ENCODE data around the gene EPDR1.

Gene EPDR1

GRCh38 chr7:37982423-37982822, 62.0 kb downstream of the EPDR1 start:
- DNase-seq: no peak

- DNase-seq: no peak
Observed at GRCh38 chr7:37984750-37985390, 64.4 kb downstream of the EPDR1 start.

- DNase-seq: no peak
Observed at GRCh38 chr7:37986908-37987330, 66.5 kb downstream of the EPDR1 start.

- DNase-seq: no peak
Observed at GRCh38 chr7:37987732-37988131, 67.3 kb downstream of the EPDR1 start.

- DNase-seq: no peak
Observed at GRCh38 chr7:37988721-37989650, 68.5 kb downstream of the EPDR1 start.

GRCh38 chr7:37990337-37990736, 69.9 kb downstream of the EPDR1 start:
- no peak for DNase-seq

- DNase-seq: no peak
Observed at GRCh38 chr7:37993060-37993501, 72.6 kb downstream of the EPDR1 start.

GRCh38 chr7:37999673-38000072, 79.2 kb downstream of the EPDR1 start:
- DNase-seq: no peak

GRCh38 chr7:38000272-38000671, 79.8 kb downstream of the EPDR1 start:
- no peak for DNase-seq

Data from NCI-H1436 (cell line).